Endothelial cell of umbilical vein (primary cell): ENCODE results near the gene GMEB2. TPM values are rescaled to one million over a fixed set of nuclear protein-coding genes. Genes with fewer than 3 reads are reported as not detected.
A peak's percentile ranks its signal among the peaks of the same experiment; 100 is the strongest.

Experiments used
- BruUV-seq: library from RNA; stranded (reverse); fragments of 400-500 nt; replicated peaks from 2 replicates; lab custom pipeline; 2021; lab: Mats Ljungman, UMichigan
- CTCF ChIA-PET: fragments of 300-600, 350-600 bp; sonication (Branson Sonifier 250); formaldehyde crosslinking; loops from one replicate; lab custom pipeline; 2021; ENCODE audit warnings: antibody characterized with exemption, inconsistent platforms; lab: Charles Lee
- POLR2A ChIA-PET: fragments of 300-600, 350-600 bp; sonication (Branson Sonifier 250); formaldehyde crosslinking; loops from one replicate; lab custom pipeline; 2021; ENCODE audit warnings: antibody characterized with exemption, inconsistent platforms; lab: Charles Lee
- DNase-seq: peaks from one replicate; pipeline ENCODE4 v3.0.0-alpha.2; 2011; ENCODE audit warnings: low read depth, low spot score
- FAIRE-seq: peaks from 2 replicates; lab custom pipeline; 2011; peaks lifted over from hg19 to GRCh38; lab: Jason Lieb, UNC
- H2AFZ ChIP-seq: 2 replicates; pipeline ENCODE4 v1.6.0; 2012; ENCODE audit warnings: low read depth, low read length, control low read depth, inconsistent platforms
- H3K27ac ChIP-seq: 2 replicates; pipeline ENCODE4 v1.5.1; 2011; ENCODE audit warnings: low read depth, mild to moderate bottlenecking, control low read depth, low read length, moderate library complexity; ENCODE audit not compliant: insufficient read depth
- H3K27me3 ChIP-seq, 2 experiments: 2 replicates each; pipeline versions ENCODE4 v1.6.0 to v1.6.1; 2011; ENCODE audit warnings: low read length in 2 of 2, mixed read lengths in 1 of 2; ENCODE audit not compliant: control insufficient read depth in 2 of 2, insufficient read depth in 2 of 2
- H3K36me3 ChIP-seq, 2 experiments: 2 replicates in 1 of 2; 3 replicates in 1 of 2; pipeline ENCODE4 v1.5.1; 2011; ENCODE audit warnings: low read length in 2 of 2, mild to moderate bottlenecking in 1 of 2, moderate library complexity in 1 of 2; ENCODE audit not compliant: control insufficient read depth in 2 of 2, insufficient read depth in 2 of 2; ENCODE audit errors: extremely low read depth in 1 of 2
- H3K4me1 ChIP-seq: 3 replicates; pipeline ENCODE4 v1.5.1; 2011; ENCODE audit warnings: mild to moderate bottlenecking, low read length; ENCODE audit not compliant: control insufficient read depth, insufficient read depth; ENCODE audit errors: extremely low read depth
- H3K4me2 ChIP-seq: 2 replicates; pipeline ENCODE4 v1.6.1; 2011; ENCODE audit warnings: low read length, control low read depth, mixed read lengths; ENCODE audit not compliant: insufficient read depth
- H3K4me3 ChIP-seq, 3 experiments: fragments of 200-600 bp in 1 of 3; sonication (generic), shearing (Covaris generic) in 1 of 3; replicated peaks in 1 of 3; 2 replicates each; pipeline ENCODE4 v1.5.1; 2011 to 2016; ENCODE audit warnings: control low read depth in 3 of 3, low read length in 3 of 3, mild to moderate bottlenecking in 2 of 3, inconsistent platforms in 1 of 3, low read depth in 1 of 3, moderate library complexity in 1 of 3; ENCODE audit not compliant: insufficient read depth in 1 of 3
- H3K79me2 ChIP-seq: 2 replicates; pipeline ENCODE4 v1.6.0; 2012; ENCODE audit warnings: low read length, inconsistent platforms; ENCODE audit not compliant: control insufficient read depth, insufficient read depth
- H3K9ac ChIP-seq: replicated peaks from 2 replicates; pipeline ENCODE3; 2011; ENCODE audit warnings: low read length, control low read depth; ENCODE audit not compliant: insufficient read depth; ENCODE audit errors: extremely low read depth
- H3K9me1 ChIP-seq: replicated peaks from 3 replicates; pipeline ENCODE4 v1.6.0; 2011; ENCODE audit warnings: mild to moderate bottlenecking, low read length; ENCODE audit not compliant: control insufficient read depth, insufficient read depth; ENCODE audit errors: extremely low read depth
- H3K9me3 ChIP-seq: replicated peaks from 2 replicates; pipeline ENCODE4 v1.5.1; 2012; ENCODE audit warnings: low read length, inconsistent platforms; ENCODE audit not compliant: control insufficient read depth, insufficient read depth
- H4K20me1 ChIP-seq: replicated peaks from 2 replicates; pipeline ENCODE3; 2011; ENCODE audit warnings: mild to moderate bottlenecking, low read length; ENCODE audit not compliant: control insufficient read depth, insufficient read depth; ENCODE audit errors: extremely low read depth
- EZH2 ChIP-seq: IDR thresholded peaks from 2 replicates; pipeline ENCODE4 v1.6.1; 2012; ENCODE audit warnings: borderline replicate concordance, low read depth, mild to moderate bottlenecking, moderate library complexity, low read length, inconsistent platforms; ENCODE audit not compliant: severe bottlenecking
- FOS ChIP-seq: IDR thresholded peaks from 2 replicates; pipeline ENCODE4 v1.6.1; 2011; ENCODE audit warnings: mild to moderate bottlenecking, low read length, moderate library complexity, borderline replicate concordance; ENCODE audit not compliant: insufficient read depth
- GATA2 ChIP-seq: IDR thresholded peaks from 2 replicates; pipeline ENCODE4 v1.7.0; 2011; ENCODE audit warnings: low read depth, mild to moderate bottlenecking, moderate library complexity, mixed read lengths, low read length; ENCODE audit not compliant: insufficient read length, insufficient read depth
- JUN ChIP-seq: IDR thresholded peaks from 2 replicates; pipeline ENCODE4 v1.6.1; 2011; ENCODE audit warnings: borderline replicate concordance, low read depth; ENCODE audit not compliant: insufficient read length, insufficient read depth
- MYC ChIP-seq: IDR thresholded peaks from one replicate; pipeline ENCODE4 v1.6.1; 2011; ENCODE audit warnings: mild to moderate bottlenecking, low read depth, low read length
- POLR2A ChIP-seq: IDR thresholded peaks from 2 replicates; pipeline ENCODE4 v1.6.1; 2012; ENCODE audit warnings: low read depth, mild to moderate bottlenecking, control low read depth, low read length
- POLR2AphosphoS5 ChIP-seq: IDR thresholded peaks from 2 replicates; pipeline ENCODE4 v1.6.1; 2012; ENCODE audit warnings: low read depth, mild to moderate bottlenecking, control low read depth, low read length, moderate library complexity; ENCODE audit not compliant: insufficient read depth
- dilution Hi-C: fragments of 300-500 bp; cut with MboI; formaldehyde crosslinking; loops from one replicate; pipeline ENCODE4 v1.15.0; 2019; ENCODE audit warnings: low sequenced_read_pairs; ENCODE audit not compliant: extremely low pct_ligation_motif_present
- intact Hi-C: fragments of 100-400 bp; cut with micrococcal nuclease; formaldehyde crosslinking; loops from one replicate; pipeline ENCODE4 v1.10.0; 2022
- polyA plus RNA-seq, 4 experiments: library from polyadenylated mRNA; depleted of rRNA in 3 of 4; stranded (reverse) in 3 of 4; unstranded in 1 of 4; fragments of >200 nt; gene quantifications; 2 replicates each; pipeline versions ENCODE4 v1.2.1 to v1.2.3, GENCODE V29; 2011 to 2012; ENCODE audit warnings: missing spikeins in 1 of 4
- total RNA-seq: library from RNA; stranded (reverse); gene quantifications from 2 replicates; pipeline ENCODE4 v1.2.3, GENCODE V29; 2021
- TF ChIP-seq, protein P1 (sequence below): IDR thresholded peaks from 2 replicates; pipeline ENCODE4 v1.6.1; 2011; ENCODE audit not compliant: insufficient read depth, insufficient read length
- TF ChIP-seq, protein P2 (sequence below), 2 donors: IDR thresholded peaks; 1 replicate in 1 of 2; 2 replicates in 1 of 2; pipeline ENCODE4 v1.5.1; 2011; ENCODE audit warnings: low read length in 2 of 2, mild to moderate bottlenecking in 2 of 2, moderate library complexity in 2 of 2, control low read depth in 1 of 2, inconsistent platforms in 1 of 2, low read depth in 1 of 2; ENCODE audit not compliant: insufficient read depth in 1 of 2; ENCODE audit errors: extremely low read depth in 1 of 2

Gene GMEB2
- total and polyA plus RNA-seq, 2 donors (not counting 3 experiments of a cell fraction or from before 2014, with no cell fraction given), result 12.7 to 14.1 TPM

DNA sequence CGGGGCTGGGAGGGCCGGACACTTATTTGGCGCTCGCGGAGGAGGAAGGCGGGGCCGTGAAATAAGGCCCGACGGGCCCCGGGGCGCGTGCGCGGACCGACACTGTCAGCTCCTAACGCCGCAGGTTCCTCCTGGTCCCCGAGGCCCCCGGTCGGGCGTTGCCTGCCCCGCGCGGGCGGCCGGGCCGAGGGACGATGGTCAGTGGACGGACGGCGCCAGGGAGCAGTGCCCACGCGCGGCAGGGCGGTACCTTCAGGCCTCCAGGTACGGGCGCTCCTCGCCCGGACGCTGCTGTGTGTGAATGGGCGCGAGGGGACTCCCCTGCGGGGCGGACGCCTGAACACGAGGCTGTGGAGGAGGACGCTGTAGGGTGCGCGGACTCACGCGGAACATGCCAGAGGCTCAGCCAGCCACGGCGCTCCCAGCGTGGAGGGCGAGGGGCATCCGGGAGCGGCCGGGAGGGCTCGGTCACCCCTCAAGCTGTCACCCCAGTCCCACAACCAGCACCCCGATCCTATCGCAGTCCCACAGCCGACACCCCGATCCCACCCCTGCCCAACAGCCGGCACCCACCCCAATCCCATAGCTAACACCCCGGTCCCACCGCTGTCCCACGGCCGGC lies 339 bp upstream of the GMEB2 start:
- CTCF ChIA-PET, result interaction anchor here (0.7 to 1.1 kb wide), 6 partner anchors 9 to 347 kb away, joined by 3 to 7 read pairs (median 3); partner anchors contain the start of genes ARFRP1 and ZGPAT
- TF ChIP-seq, protein P1, sequence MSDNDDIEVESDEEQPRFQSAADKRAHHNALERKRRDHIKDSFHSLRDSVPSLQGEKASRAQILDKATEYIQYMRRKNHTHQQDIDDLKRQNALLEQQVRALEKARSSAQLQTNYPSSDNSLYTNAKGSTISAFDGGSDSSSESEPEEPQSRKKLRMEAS, result no peak
- no peak for TF ChIP-seq MYC
- TF ChIP-seq, protein P2, sequence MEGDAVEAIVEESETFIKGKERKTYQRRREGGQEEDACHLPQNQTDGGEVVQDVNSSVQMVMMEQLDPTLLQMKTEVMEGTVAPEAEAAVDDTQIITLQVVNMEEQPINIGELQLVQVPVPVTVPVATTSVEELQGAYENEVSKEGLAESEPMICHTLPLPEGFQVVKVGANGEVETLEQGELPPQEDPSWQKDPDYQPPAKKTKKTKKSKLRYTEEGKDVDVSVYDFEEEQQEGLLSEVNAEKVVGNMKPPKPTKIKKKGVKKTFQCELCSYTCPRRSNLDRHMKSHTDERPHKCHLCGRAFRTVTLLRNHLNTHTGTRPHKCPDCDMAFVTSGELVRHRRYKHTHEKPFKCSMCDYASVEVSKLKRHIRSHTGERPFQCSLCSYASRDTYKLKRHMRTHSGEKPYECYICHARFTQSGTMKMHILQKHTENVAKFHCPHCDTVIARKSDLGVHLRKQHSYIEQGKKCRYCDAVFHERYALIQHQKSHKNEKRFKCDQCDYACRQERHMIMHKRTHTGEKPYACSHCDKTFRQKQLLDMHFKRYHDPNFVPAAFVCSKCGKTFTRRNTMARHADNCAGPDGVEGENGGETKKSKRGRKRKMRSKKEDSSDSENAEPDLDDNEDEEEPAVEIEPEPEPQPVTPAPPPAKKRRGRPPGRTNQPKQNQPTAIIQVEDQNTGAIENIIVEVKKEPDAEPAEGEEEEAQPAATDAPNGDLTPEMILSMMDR (IDR thresholded peaks at IDR 0.05; ENCODE audit: extremely low read depth in 1 of 2, insufficient read depth in 1 of 2, low read depth in 1 of 2, low read length in 2 of 2), result no peak
- TF ChIP-seq EZH2, result no peak
- peak; percentile 83 for TF ChIP-seq POLR2A
- no peak for TF ChIP-seq JUN
- TF ChIP-seq GATA2, result no peak
- TF ChIP-seq FOS, result no peak
- TF ChIP-seq POLR2AphosphoS5, result peak; percentile 90
- no peaks in the 10 kb centered on the region for H3K9me3 ChIP-seq
- no peaks in the 10 kb centered on the region for H3K36me3 ChIP-seq
- H3K4me3 ChIP-seq, result peak overlapping the region; percentile 82 to 100 (median 88)
- peak overlapping the region; percentile 51 for H3K27ac ChIP-seq
- peak overlapping the region; percentile 95 for H3K4me2 ChIP-seq
- no peaks in the 10 kb centered on the region for H4K20me1 ChIP-seq
- no peaks in the 10 kb centered on the region for H3K9me1 ChIP-seq
- intact Hi-C loops, result loop anchor here (1.0 to 5.0 kb wide), 4 partner anchors 55 to 113 kb away; partner anchors contain the start of genes ARFRP1, HELZ2 and ZGPAT
- H3K79me2 ChIP-seq, result peaks cover 40% of the 10 kb centered on the region
- FAIRE-seq (peak; percentile 59), DNase-seq (peak; percentile 93)
- H3K27me3 ChIP-seq, result no peaks in the 10 kb centered on the region
- dilution Hi-C loops, result no loop called here
- BruUV-seq, result no TSS peak
- peak overlapping the region; percentile 70 for H2AFZ ChIP-seq
- peak overlapping the region; percentile 88 for H3K9ac ChIP-seq
- peaks cover 16% of the 10 kb centered on the region for H3K4me1 ChIP-seq
- POLR2A ChIA-PET, result interaction anchor here (0.6 to 1.4 kb wide), 3 partner anchors 14 to 238 kb away, joined by 3 to 10 read pairs (median 5); partner anchors contain the start of genes HELZ2 and TPD52L2
